ENCODE measurements around the gene OR2F2.
A peak's percentile ranks its signal among the peaks of the same experiment; 100 is the strongest.

The OR2F2 gene

GRCh38 chr7:143934526-143935325, at the start of gene OR2F2:
TSS of gene OR2F2 (plus strand) at chr7:143935233. CDS start at chr7:143935233, 0 bp downstream.
- DNase-seq (ENCODE audit: low spot score): no peak

- peak; percentile 58 for DNase-seq (ENCODE audit: low spot score)
Observed at GRCh38 chr7:143885951-143886350, 49.1 kb upstream of the OR2F2 start.

- DNase-seq (ENCODE audit: low spot score): no peak
Observed at GRCh38 chr7:143886826-143887477, 48.1 kb upstream of the OR2F2 start.

GRCh38 chr7:143889068-143889467, 46.0 kb upstream of the OR2F2 start:
- DNase-seq (ENCODE audit: low spot score): no peak

- DNase-seq (ENCODE audit: low spot score): no peak
Observed at GRCh38 chr7:143890558-143890957, 44.5 kb upstream of the OR2F2 start.

- DNase-seq (ENCODE audit: low spot score): no peak
Observed at GRCh38 chr7:143891457-143891856, 43.6 kb upstream of the OR2F2 start.

- DNase-seq (ENCODE audit: low spot score): peak; percentile 30
Observed at GRCh38 chr7:143892527-143893300, 42.3 kb upstream of the OR2F2 start.

- no peak for DNase-seq (ENCODE audit: low spot score)
Observed at GRCh38 chr7:143896667-143897066, 38.4 kb upstream of the OR2F2 start.

- no peak for DNase-seq (ENCODE audit: low spot score)
Observed at GRCh38 chr7:143898810-143899209, 36.2 kb upstream of the OR2F2 start.

- DNase-seq (ENCODE audit: low spot score): peak; percentile 65
Observed at GRCh38 chr7:143900230-143900766, 34.7 kb upstream of the OR2F2 start.

GRCh38 chr7:143901332-143901667, 33.7 kb upstream of the OR2F2 start:
- DNase-seq (ENCODE audit: low spot score): no peak

- DNase-seq (ENCODE audit: low spot score): peak; percentile 93
Observed at GRCh38 chr7:143901668-143902331, 33.2 kb upstream of the OR2F2 start, which contains the start of gene TCAF1. TSS of gene TCAF1 (minus strand) at chr7:143902176. CDS start at chr7:143876608, 25,568 bp downstream.

- no peak for DNase-seq (ENCODE audit: low spot score)
Observed at GRCh38 chr7:143902332-143902899, 32.6 kb upstream of the OR2F2 start.

- DNase-seq (ENCODE audit: low spot score): no peak
Observed at GRCh38 chr7:143905509-143905908, 29.5 kb upstream of the OR2F2 start.

- DNase-seq (ENCODE audit: low spot score): no peak
Observed at GRCh38 chr7:143906151-143906550, 28.9 kb upstream of the OR2F2 start.

- DNase-seq (ENCODE audit: low spot score): no peak
Observed at GRCh38 chr7:143906895-143907294, 28.1 kb upstream of the OR2F2 start.

- DNase-seq (ENCODE audit: low spot score): no peak
Observed at GRCh38 chr7:143908120-143908519, 26.9 kb upstream of the OR2F2 start.

- DNase-seq (ENCODE audit: low spot score): no peak
Observed at GRCh38 chr7:143909863-143910262, 25.2 kb upstream of the OR2F2 start.

- no peak for DNase-seq (ENCODE audit: low spot score)
Observed at GRCh38 chr7:143910473-143911248, 24.4 kb upstream of the OR2F2 start.

- DNase-seq (ENCODE audit: low spot score): no peak
Observed at GRCh38 chr7:143913945-143914615, 21.0 kb upstream of the OR2F2 start.

All from kidney tubule cell (primary cell).